ENCODE results near the gene DIS3L2.
"Not testable (repeated sequence)": the region's sequence is repeated elsewhere in the genome, so short reads cannot be mapped to it uniquely, and the experiment has no call there.

DIS3L2 gene

GRCh38 chr2:232353660-232354059 is 392.1 kb downstream of the DIS3L2 start:
- in situ Hi-C loops (cut with MboI; ENCODE audit: low sequenced_read_pairs): no loop called here

- in situ Hi-C loops (cut with MboI; ENCODE audit: low sequenced_read_pairs): no loop called here
Measured at GRCh38 chr2:232354069-232354468, 392.6 kb downstream of the DIS3L2 start.

GRCh38 chr2:232361646-232362045 is 400.1 kb downstream of the DIS3L2 start:
- in situ Hi-C loops (cut with MboI; ENCODE audit: low sequenced_read_pairs): no loop called here

DNA sequence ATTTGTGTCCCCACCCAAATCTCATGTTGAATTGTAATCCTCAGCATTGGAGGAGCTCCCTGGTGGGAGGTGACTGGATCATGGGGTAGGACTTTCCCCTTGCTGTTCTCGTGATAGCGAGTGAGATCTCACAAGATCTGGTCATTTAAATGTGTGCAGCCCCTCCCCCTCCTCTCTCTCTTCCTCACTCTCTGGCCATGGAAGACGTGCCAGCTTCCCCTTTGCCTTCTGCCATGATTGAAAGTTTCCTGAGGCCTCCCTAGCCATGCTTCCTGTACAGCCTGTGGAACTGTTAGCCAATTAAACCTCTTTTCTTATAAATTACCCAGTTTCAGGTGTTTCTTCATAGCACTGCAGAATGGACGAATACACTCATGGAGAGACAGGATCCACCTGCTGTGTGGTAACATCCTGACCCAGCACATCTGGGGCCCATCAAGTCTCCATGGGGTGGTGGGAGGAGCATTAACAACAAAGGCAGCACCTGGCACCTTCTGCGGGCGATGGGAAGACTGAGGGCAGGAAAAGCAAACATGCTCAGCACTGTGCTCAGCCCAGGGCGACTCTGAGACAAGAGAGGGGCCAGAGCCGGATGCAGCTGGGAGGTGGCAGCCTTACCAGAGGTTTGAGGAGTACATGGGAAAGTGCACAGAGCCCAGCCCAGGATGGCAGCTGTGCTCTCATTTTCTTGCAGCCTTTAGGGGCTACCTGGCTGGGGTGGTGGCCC is 400.8 kb downstream of the DIS3L2 start:
- in situ Hi-C loops (cut with MboI; ENCODE audit: low sequenced_read_pairs): no loop called here

DNA sequence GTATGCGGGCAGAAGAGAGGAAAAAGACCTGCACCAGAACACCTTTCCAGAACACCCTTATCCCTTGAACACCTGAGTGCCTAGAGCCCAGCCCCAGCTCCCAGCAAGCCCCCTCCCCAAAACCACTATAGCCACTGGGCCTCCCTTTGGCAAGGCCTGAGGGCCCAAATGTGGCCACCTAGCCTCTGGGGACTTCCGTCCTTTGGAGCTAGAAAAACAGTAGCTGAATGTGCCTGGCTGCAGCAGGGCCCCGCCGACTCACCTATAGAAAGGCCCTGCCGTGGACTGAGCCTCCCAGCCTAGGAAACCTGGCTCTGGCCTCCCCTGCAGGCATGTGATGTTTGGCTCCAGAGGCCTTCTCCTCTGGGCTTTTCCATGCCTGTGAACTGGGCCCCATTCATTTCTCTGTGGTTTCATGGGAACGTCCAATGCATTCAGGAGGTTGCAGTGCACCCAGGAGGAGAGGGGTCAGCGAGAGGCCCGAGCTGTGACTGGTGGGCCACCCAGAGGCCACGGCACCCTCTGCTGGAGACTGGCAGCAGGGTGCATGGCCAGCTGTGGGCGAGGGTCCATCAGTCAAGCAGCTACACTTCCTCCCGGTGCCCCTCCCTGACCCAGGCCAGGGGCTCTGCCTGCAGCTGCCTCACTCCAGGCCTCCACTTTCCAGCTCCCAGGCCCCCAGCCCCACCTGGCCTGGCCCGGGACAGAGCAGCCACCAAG is 401.7 kb downstream of the DIS3L2 start:
- in situ Hi-C loops (cut with MboI; ENCODE audit: low sequenced_read_pairs): not testable (repeated sequence)

DNA sequence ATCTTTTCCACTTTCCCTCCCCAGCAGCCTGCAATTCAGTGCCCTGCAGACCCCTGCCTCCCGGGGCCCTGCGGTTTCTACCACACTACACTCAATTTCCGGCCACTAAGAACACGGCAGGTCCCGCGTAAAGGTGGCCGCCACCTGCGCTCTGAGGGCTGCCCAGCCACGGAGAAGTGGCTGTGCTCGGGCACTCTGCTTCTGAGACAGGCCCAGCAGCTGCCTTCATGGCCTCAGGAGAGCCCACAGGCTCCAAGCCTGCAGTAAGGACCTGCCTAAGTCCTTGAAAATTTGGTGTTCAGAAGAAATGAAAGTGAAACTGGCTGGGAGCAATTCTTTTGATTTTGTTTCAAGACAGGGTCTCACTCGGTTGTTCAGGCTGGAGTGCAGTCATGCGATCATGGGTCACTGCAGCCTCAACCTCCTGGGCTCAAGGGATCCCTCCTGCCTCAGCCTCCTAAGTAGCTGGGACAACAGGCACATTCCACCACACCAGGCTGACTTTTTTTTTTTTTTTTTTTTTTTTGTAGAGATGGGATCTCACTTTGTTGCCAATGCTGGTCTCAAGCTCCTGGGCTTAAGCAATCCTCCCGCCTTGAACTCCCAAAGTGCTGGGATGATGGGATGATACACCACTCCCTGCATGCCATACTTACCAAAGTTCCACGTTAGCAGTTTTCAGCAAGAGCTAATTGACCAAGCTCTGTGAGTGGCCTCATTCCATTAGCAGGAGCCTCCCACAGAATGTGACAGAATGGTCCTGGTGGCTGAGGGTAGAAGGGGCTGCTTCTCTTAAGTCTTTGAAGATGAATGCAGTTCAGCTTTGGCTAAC is 402.5 kb downstream of the DIS3L2 start:
- in situ Hi-C loops (cut with MboI; ENCODE audit: low sequenced_read_pairs): no loop called here

GRCh38 chr2:232364806-232365594 is 403.5 kb downstream of the DIS3L2 start:
- in situ Hi-C loops (cut with MboI; ENCODE audit: low sequenced_read_pairs): not testable (repeated sequence)

GRCh38 chr2:232365621-232366321 is 404.3 kb downstream of the DIS3L2 start:
- in situ Hi-C loops (cut with MboI; ENCODE audit: low sequenced_read_pairs): no loop called here

DNA sequence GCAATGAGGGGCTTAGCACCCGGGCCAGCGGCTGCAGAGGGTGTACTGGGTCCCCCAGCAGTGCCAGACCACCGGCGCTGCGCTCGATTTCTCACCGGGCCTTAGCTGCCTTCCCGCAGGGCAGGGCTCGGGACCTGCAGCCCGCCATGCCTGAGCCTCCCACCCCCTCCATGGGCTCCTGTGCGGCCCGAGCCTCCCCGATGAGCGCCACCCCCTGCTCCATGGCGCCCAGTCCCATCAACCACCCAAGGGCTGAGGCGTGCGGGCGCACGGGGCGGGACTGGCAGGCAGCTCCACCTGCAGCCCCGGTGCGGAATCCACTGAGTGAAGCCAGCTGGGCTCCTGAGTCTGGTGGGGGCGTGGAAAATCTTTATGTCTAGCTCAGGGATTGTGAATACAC is 404.9 kb downstream of the DIS3L2 start:
- in situ Hi-C loops (cut with MboI; ENCODE audit: low sequenced_read_pairs): not testable (repeated sequence)

GRCh38 chr2:232367016-232367415 is 405.5 kb downstream of the DIS3L2 start:
- in situ Hi-C loops (cut with MboI; ENCODE audit: low sequenced_read_pairs): no loop called here

DNA sequence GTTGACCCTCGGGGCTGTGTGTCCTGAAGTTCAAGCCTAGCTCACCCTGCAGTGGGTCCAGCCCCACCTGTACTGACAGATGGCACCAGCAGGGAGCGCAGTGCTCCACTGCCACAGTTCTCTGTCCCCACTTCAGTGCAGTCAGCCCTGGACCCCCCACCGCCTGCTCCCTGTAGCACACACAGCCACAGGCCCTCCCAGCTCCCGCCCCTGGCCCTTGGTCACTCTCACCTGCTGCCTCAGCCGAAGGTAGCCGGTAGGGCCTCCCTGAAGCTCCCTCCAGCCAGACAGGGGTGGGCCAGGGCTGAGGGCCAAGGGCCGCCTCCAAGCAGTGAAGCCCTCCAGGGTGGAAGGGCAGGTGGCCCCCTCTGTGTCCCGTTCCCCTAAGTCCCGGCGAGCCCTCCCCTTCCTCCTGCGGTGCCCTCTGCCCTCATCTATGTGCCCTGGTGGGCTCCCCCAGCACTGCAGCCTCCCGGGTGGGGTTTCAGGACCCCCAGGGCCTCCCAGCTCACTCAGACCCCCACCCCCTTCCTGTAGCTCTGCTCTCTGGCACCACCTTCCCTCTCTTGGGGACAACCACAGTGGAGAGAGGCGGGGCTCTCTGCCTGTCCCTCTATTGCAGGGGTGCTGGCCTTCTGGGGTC is 406.2 kb downstream of the DIS3L2 start:
- in situ Hi-C loops (cut with MboI; ENCODE audit: low sequenced_read_pairs): no loop called here

DNA sequence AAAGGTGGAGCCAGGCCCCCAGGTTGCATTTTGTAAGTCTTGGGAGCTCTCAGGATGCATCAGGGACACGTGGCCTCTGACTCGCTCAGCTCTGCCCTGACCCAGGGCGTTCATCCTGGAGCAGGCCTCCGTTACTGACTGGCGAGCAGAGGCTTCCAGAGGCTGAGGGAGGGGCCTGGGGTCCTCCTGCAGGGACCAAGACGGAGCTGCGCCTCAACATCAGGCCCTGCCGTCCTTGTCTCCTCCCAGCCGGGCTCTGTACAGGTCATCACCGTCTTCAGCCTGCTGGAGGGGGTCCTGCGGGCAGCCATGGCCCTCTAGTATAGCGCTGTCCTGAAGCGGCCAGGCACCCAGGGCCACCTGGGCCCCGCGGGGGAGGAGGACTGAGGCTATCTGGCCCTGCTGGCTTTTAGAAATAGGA is 406.8 kb downstream of the DIS3L2 start:
- in situ Hi-C loops (cut with MboI; ENCODE audit: low sequenced_read_pairs): no loop called here

DNA sequence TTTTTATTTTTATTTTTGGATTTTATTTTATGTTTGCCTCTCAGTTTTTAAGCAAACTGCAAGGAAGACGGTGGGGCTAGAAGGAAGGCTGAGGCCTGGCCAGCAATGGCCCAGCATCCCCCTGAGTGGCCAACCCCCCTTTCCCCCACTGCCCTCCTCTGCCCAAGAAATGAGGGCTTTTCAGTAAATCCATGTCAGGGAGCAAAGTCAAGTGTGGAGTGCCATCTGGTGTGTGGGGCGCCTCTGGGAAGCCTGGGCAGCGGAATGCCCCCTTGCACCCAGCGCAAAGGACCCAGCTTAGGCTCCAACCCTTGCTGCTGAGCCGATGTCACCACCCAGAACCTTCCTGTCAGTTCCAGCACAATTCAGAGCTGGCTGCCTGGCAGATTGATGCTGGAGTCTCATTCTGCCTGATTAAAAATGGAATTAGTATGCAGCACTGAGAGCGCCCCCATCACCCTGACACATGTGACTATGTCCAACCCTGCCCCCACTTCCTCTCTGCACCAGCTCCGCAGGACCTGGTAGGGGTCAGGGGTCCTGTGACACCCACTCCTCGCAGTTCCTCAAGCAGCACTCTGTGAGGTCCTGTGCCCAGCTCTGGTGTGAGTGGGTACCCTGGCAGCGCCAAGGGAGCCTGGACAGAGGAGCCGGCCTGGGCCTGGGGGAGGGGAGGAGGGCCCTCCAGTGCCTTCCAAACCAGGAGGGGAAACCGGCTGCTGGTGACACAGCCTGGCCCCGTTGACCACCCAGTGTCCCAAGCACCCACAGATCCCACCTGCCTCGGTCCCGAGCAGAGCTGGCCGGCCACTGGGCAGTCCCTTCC is 407.8 kb downstream of the DIS3L2 start:
- in situ Hi-C loops (cut with MboI; ENCODE audit: low sequenced_read_pairs): no loop called here

DNA sequence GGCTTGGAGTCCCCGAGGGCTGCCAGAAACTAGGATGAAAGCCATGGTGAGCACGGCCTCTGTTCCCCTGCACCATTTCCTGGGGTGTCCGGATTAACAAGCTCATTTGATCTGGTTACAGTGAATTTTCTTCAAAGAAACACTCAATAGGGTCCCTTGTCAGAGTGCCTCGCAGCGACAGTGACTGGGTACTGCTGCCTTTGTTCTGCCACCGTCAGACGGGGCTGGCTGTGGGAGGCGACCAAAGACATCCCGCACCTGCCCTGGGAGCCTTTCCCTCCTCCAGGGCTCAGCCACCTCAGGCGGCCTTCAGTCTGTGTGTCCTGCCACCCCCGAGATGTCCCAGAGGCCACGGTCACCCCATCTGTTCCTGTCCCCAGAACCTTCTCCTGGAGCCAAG is 408.5 kb downstream of the DIS3L2 start:
- in situ Hi-C loops (cut with MboI; ENCODE audit: low sequenced_read_pairs): not testable (repeated sequence)

GRCh38 chr2:232372231-232373208 is 411.0 kb downstream of the DIS3L2 start:
- in situ Hi-C loops (cut with MboI; ENCODE audit: low sequenced_read_pairs): no loop called here

- in situ Hi-C loops (cut with MboI; ENCODE audit: low sequenced_read_pairs): no loop called here
Measured at GRCh38 chr2:232374356-232374755, 412.8 kb downstream of the DIS3L2 start.

DNA sequence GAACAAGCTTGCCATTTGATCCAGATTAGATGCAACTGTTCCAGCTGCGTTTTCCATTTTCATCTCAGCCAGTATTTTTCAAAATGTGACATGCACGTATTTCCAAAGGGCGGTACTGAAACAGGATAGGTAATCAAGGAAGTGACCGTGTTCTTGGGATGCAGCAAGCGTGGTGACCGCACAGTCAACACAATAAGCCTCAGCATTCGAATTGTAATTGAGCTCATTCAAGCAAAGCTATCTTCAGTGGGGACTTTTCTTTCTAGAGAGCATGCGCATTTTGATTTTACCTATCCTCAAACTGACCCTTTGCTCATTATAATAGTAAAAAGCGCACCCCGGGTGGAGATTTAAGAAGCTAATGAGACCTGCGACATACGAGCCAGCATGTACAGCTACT is 413.7 kb downstream of the DIS3L2 start:
- in situ Hi-C loops (cut with MboI; ENCODE audit: low sequenced_read_pairs): no loop called here

- in situ Hi-C loops (cut with MboI; ENCODE audit: low sequenced_read_pairs): no loop called here
Measured at GRCh38 chr2:232376260-232376659, 414.7 kb downstream of the DIS3L2 start.

Data from HL-60/S4 treated with retinoic acid at 250 ng/mL for 4 days and 3 days (cell line).